HG02870 (cell line): ENCODE data around the gene MGRN1.
A peak's percentile ranks its signal among the peaks of the same experiment; 100 is the strongest.
"Not testable (repeated sequence)": the region's sequence is repeated elsewhere in the genome, so short reads cannot be mapped to it uniquely, and the experiment has no call there.

Experiments
- ATAC-seq: cut with Tn5 transposase; IDR thresholded peaks from one replicate; pipeline ENCODE4 v1.9.1; 2021; ENCODE audit warnings: mild to moderate bottlenecking, moderate library complexity; ENCODE audit not compliant: unreplicated experiment

MGRN1 gene

DNA sequence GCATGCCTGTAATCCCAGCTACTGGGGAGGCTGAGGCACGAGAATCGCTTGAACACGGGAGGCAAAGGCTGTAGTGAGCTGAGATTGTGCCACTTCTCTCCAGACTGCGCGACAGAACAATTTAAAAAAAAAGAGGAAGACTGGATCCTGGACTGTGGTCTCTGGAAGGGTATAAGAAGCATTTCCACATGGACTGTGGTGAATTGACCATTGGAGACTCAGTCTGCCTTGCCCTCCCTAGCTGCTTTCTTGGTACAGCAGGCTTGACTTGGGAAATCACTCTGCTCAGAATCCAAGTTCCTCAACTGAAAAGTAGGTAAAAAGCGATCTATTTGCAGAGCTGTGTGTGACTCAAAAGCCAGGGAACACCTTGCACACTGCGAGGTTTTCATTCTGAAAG lies 1.0 kb upstream of the MGRN1 start:
- ATAC-seq = no peak

DNA sequence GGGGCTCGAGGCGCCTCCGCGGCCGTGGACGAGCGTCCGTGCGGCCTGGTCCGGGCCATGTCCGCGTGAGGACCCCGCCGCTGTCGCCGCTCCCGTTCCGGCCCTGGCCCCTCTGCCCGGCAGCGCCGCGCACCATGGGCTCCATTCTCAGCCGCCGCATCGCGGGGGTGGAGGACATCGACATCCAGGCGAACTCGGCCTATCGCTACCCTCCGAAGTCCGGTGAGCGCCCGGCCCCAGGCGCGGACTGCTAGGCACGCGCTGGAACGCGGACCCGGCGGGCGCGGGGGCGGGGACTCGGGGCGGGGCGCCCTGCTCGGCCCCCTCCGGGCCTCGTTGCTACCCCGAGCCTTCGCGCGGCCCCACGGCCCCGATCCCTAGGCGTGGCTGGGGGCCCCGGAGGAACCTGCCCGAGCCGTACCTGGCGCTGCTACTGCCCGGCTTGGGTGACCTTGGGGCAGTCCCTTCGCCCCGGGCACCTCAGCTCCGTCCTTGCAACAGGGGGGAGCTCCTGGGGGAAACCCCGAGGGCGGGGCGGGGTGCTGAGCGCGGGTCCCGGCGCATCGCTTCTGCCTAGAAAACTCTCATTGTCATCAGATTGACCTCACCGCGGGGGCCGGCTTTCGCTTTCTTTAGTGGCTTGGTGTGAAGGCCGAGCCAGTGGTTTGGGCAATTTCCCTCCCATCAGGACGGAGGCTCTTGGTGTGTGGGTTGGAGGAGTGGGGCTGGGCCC lies 367 bp downstream of the MGRN1 start:
- peak; percentile 52 for ATAC-seq

GRCh38 chr16:4625560-4626159 lies 1.0 kb downstream of the MGRN1 start:
- no peak for ATAC-seq

DNA sequence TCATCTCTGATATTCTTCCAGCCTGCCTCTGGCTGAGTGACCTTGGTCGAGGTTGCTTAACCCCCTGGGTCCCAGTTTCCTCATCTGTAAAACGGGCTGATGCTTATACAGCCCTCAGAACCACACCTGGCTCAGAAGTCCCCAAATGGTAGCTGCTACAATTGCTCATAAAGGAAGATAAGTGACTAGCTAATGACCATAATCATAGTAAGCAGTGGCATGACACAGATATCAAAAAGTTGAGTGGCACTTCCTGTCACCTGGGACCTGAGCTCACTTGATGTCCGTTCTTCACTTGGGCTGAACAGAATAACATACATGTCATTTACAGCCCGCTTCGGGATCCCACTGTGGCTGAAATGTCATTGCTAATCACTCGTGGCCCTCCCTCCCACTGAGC lies 1.8 kb downstream of the MGRN1 start:
- ATAC-seq = no peak

DNA sequence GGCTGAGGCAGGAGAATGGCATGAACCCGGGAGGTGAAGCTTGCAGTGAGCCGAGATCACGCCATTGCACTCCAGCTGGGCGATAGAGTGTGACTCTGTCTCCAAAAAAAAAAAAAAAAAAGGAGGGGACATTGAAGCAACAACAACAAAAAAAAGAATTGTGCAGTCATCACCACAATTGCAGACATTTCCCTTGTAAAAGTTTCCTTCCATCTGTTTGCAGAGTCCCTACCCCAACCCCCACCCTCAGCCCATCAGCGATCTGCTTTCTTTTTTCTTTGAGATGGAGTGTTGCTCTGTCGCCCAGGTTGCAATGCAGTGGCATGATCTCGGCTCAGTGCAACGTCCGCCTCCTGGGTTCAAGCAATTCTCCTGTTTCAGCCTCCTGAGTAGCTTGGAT lies 3.7 kb downstream of the MGRN1 start:
- ATAC-seq = no peak

GRCh38 chr16:4631444-4631843 lies 6.8 kb downstream of the MGRN1 start:
- ATAC-seq = no peak

- no peak for ATAC-seq
Measured at GRCh38 chr16:4633910-4634635, 9.4 kb downstream of the MGRN1 start.

GRCh38 chr16:4634768-4635167 lies 10.1 kb downstream of the MGRN1 start:
- no peak for ATAC-seq

- ATAC-seq = no peak
Measured at GRCh38 chr16:4636196-4636595, 11.6 kb downstream of the MGRN1 start.

GRCh38 chr16:4637501-4638166 lies 13.0 kb downstream of the MGRN1 start:
- no peak for ATAC-seq

GRCh38 chr16:4639899-4640509 lies 15.4 kb downstream of the MGRN1 start:
- no peak for ATAC-seq

- no peak for ATAC-seq
Measured at GRCh38 chr16:4640572-4641305, 16.1 kb downstream of the MGRN1 start.

GRCh38 chr16:4641306-4641687 lies 16.7 kb downstream of the MGRN1 start:
- no peak for ATAC-seq

DNA sequence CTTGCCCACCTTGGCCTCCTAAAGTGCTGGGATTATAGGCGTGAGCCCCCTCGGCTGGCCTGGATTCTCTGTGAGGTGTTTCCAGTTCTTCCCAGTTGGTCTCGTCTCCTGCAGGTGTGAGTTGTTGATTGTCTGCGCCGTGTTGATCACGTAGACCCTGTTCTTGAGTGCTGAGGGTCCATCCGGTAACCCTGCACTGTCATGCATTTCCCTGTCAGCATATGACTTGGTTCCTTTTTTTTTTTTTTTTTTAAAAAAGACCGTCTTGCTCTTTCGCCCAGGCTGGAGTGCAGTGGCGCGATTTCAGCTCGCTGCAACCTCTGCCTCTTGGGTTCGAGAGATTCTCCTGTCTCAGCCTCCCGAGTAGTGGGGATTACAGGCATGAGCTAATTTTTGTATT lies 17.3 kb downstream of the MGRN1 start:
- ATAC-seq = no peak

DNA sequence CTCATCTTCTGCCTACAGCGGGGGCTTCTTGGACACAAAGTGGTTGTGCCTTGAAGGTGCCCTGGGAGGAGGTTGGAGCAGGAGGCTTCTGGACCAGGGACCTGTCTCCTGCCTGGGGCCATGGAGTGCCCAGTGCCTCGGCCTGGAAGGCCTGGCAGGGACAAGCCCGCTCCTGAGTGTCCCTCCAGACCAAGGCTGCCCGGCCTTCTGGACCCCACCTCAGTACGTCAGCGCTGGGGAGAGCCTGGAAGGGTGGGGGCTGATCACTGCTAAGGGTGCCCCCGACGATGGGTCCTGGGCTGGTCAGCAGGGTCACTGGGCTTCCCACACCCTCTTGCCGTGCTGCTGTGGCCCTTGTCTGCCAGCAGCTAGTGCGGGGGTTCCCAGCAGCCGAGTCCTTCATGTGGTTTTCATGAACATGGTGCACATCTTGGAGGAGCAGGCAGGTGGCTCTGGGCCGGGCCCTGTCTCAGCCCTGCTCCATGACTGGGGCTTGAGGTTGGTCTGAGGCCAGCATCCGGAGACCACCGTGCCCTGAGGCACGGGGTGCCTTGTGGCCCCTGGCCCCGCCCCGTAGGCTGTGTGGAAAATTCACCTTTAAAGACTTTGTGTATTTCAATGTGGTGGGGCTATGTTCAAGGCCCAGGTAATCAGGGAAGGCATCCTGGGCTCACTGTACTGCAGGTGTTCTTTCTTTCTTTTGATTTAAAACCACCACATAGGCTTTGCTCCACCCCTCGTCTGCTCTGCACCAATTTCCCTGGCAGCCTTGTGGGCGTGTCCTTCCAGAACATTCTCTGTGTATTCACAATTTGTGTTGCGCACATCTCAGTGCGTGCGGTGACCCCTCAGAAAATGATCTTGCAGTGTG lies 22.4 kb downstream of the MGRN1 start:
- ATAC-seq = no peak

- no peak for ATAC-seq
Measured at GRCh38 chr16:4647644-4647980, 23.0 kb downstream of the MGRN1 start.

DNA sequence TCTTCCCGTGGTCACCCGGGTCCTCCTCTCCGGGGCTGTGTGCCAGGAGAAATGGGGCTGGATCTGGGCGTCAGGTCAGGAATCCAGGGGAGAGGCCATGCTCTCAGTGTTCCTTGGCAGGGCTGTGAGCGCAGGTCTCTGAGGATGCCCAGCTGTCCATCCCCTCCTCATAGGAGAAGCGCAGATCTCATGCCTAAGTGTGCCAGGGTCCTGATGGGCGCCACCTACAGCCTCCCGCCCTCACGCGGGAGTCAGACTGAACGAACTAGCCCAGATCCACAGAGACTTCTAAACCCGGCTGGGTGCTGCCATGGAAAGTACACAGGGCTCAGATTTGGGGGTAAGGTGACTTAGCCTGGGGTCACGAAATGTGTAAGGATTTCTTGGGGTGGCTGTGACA lies 24.3 kb downstream of the MGRN1 start:
- no peak for ATAC-seq

GRCh38 chr16:4649744-4650442 lies 25.3 kb downstream of the MGRN1 start:
- no peak for ATAC-seq

- not testable (repeated sequence) for ATAC-seq
Measured at GRCh38 chr16:4650443-4651074, 25.9 kb downstream of the MGRN1 start.
